Endothelial cell of umbilical vein (primary cell): ENCODE measurements around the gene ATP2B2. TPM values are rescaled to one million over a fixed set of nuclear protein-coding genes. Genes with fewer than 3 reads are reported as not detected.

ENCODE experiments used
- BruUV-seq: library from RNA; stranded (reverse); fragments of 400-500 nt; replicated peaks from 2 replicates; lab custom pipeline; 2021; lab: Mats Ljungman, UMichigan
- CTCF ChIA-PET: fragments of 300-600, 350-600 bp; sonication (Branson Sonifier 250); formaldehyde crosslinking; loops from one replicate; lab custom pipeline; 2021; ENCODE audit warnings: antibody characterized with exemption, inconsistent platforms; lab: Charles Lee
- POLR2A ChIA-PET: fragments of 300-600, 350-600 bp; sonication (Branson Sonifier 250); formaldehyde crosslinking; loops from one replicate; lab custom pipeline; 2021; ENCODE audit warnings: antibody characterized with exemption, inconsistent platforms; lab: Charles Lee
- DNase-seq: peaks from one replicate; pipeline ENCODE4 v3.0.0-alpha.2; 2011; ENCODE audit warnings: low read depth, low spot score
- FAIRE-seq: peaks from 2 replicates; lab custom pipeline; 2011; peaks lifted over from hg19 to GRCh38; lab: Jason Lieb, UNC
- H2AFZ ChIP-seq: 2 replicates; pipeline ENCODE4 v1.6.0; 2012; ENCODE audit warnings: low read depth, low read length, control low read depth, inconsistent platforms
- H3K27ac ChIP-seq: 2 replicates; pipeline ENCODE4 v1.5.1; 2011; ENCODE audit warnings: low read depth, mild to moderate bottlenecking, control low read depth, low read length, moderate library complexity; ENCODE audit not compliant: insufficient read depth
- H3K27me3 ChIP-seq, 2 experiments: 2 replicates each; pipeline versions ENCODE4 v1.6.0 to v1.6.1; 2011; ENCODE audit warnings: low read length in 2 of 2, mixed read lengths in 1 of 2; ENCODE audit not compliant: control insufficient read depth in 2 of 2, insufficient read depth in 2 of 2
- H3K36me3 ChIP-seq, 2 experiments: 2 replicates in 1 of 2; 3 replicates in 1 of 2; pipeline ENCODE4 v1.5.1; 2011; ENCODE audit warnings: low read length in 2 of 2, mild to moderate bottlenecking in 1 of 2, moderate library complexity in 1 of 2; ENCODE audit not compliant: control insufficient read depth in 2 of 2, insufficient read depth in 2 of 2; ENCODE audit errors: extremely low read depth in 1 of 2
- H3K4me1 ChIP-seq: 3 replicates; pipeline ENCODE4 v1.5.1; 2011; ENCODE audit warnings: mild to moderate bottlenecking, low read length; ENCODE audit not compliant: control insufficient read depth, insufficient read depth; ENCODE audit errors: extremely low read depth
- H3K4me2 ChIP-seq: 2 replicates; pipeline ENCODE4 v1.6.1; 2011; ENCODE audit warnings: low read length, control low read depth, mixed read lengths; ENCODE audit not compliant: insufficient read depth
- H3K4me3 ChIP-seq, 3 experiments: fragments of 200-600 bp in 1 of 3; sonication (generic), shearing (Covaris generic) in 1 of 3; replicated peaks in 1 of 3; 2 replicates each; pipeline ENCODE4 v1.5.1; 2011 to 2016; ENCODE audit warnings: control low read depth in 3 of 3, low read length in 3 of 3, mild to moderate bottlenecking in 2 of 3, inconsistent platforms in 1 of 3, low read depth in 1 of 3, moderate library complexity in 1 of 3; ENCODE audit not compliant: insufficient read depth in 1 of 3
- H3K79me2 ChIP-seq: 2 replicates; pipeline ENCODE4 v1.6.0; 2012; ENCODE audit warnings: low read length, inconsistent platforms; ENCODE audit not compliant: control insufficient read depth, insufficient read depth
- H3K9ac ChIP-seq: replicated peaks from 2 replicates; pipeline ENCODE3; 2011; ENCODE audit warnings: low read length, control low read depth; ENCODE audit not compliant: insufficient read depth; ENCODE audit errors: extremely low read depth
- H3K9me1 ChIP-seq: replicated peaks from 3 replicates; pipeline ENCODE4 v1.6.0; 2011; ENCODE audit warnings: mild to moderate bottlenecking, low read length; ENCODE audit not compliant: control insufficient read depth, insufficient read depth; ENCODE audit errors: extremely low read depth
- H3K9me3 ChIP-seq: replicated peaks from 2 replicates; pipeline ENCODE4 v1.5.1; 2012; ENCODE audit warnings: low read length, inconsistent platforms; ENCODE audit not compliant: control insufficient read depth, insufficient read depth
- H4K20me1 ChIP-seq: replicated peaks from 2 replicates; pipeline ENCODE3; 2011; ENCODE audit warnings: mild to moderate bottlenecking, low read length; ENCODE audit not compliant: control insufficient read depth, insufficient read depth; ENCODE audit errors: extremely low read depth
- CTCF ChIP-seq, 2 donors: IDR thresholded peaks; 1 replicate in 1 of 2; 2 replicates in 1 of 2; pipeline ENCODE4 v1.5.1; 2011; ENCODE audit warnings: low read length in 2 of 2, mild to moderate bottlenecking in 2 of 2, moderate library complexity in 2 of 2, control low read depth in 1 of 2, inconsistent platforms in 1 of 2, low read depth in 1 of 2; ENCODE audit not compliant: insufficient read depth in 1 of 2; ENCODE audit errors: extremely low read depth in 1 of 2
- EZH2 ChIP-seq: IDR thresholded peaks from 2 replicates; pipeline ENCODE4 v1.6.1; 2012; ENCODE audit warnings: borderline replicate concordance, low read depth, mild to moderate bottlenecking, moderate library complexity, low read length, inconsistent platforms; ENCODE audit not compliant: severe bottlenecking
- FOS ChIP-seq: IDR thresholded peaks from 2 replicates; pipeline ENCODE4 v1.6.1; 2011; ENCODE audit warnings: mild to moderate bottlenecking, low read length, moderate library complexity, borderline replicate concordance; ENCODE audit not compliant: insufficient read depth
- GATA2 ChIP-seq: IDR thresholded peaks from 2 replicates; pipeline ENCODE4 v1.7.0; 2011; ENCODE audit warnings: low read depth, mild to moderate bottlenecking, moderate library complexity, mixed read lengths, low read length; ENCODE audit not compliant: insufficient read length, insufficient read depth
- JUN ChIP-seq: IDR thresholded peaks from 2 replicates; pipeline ENCODE4 v1.6.1; 2011; ENCODE audit warnings: borderline replicate concordance, low read depth; ENCODE audit not compliant: insufficient read length, insufficient read depth
- MAX ChIP-seq: IDR thresholded peaks from 2 replicates; pipeline ENCODE4 v1.6.1; 2011; ENCODE audit not compliant: insufficient read depth, insufficient read length
- MYC ChIP-seq: IDR thresholded peaks from one replicate; pipeline ENCODE4 v1.6.1; 2011; ENCODE audit warnings: mild to moderate bottlenecking, low read depth, low read length
- POLR2A ChIP-seq: IDR thresholded peaks from 2 replicates; pipeline ENCODE4 v1.6.1; 2012; ENCODE audit warnings: low read depth, mild to moderate bottlenecking, control low read depth, low read length
- POLR2AphosphoS5 ChIP-seq: IDR thresholded peaks from 2 replicates; pipeline ENCODE4 v1.6.1; 2012; ENCODE audit warnings: low read depth, mild to moderate bottlenecking, control low read depth, low read length, moderate library complexity; ENCODE audit not compliant: insufficient read depth
- dilution Hi-C: fragments of 300-500 bp; cut with MboI; formaldehyde crosslinking; loops from one replicate; pipeline ENCODE4 v1.15.0; 2019; ENCODE audit warnings: low sequenced_read_pairs; ENCODE audit not compliant: extremely low pct_ligation_motif_present
- intact Hi-C: fragments of 100-400 bp; cut with micrococcal nuclease; formaldehyde crosslinking; loops from one replicate; pipeline ENCODE4 v1.10.0; 2022
- polyA plus RNA-seq, 4 experiments: library from polyadenylated mRNA; depleted of rRNA in 3 of 4; stranded (reverse) in 3 of 4; unstranded in 1 of 4; fragments of >200 nt; gene quantifications; 2 replicates each; pipeline versions ENCODE4 v1.2.1 to v1.2.3, GENCODE V29; 2011 to 2012; ENCODE audit warnings: missing spikeins in 1 of 4
- total RNA-seq: library from RNA; stranded (reverse); gene quantifications from 2 replicates; pipeline ENCODE4 v1.2.3, GENCODE V29; 2021

The ATP2B2 gene
- total and polyA plus RNA-seq, 2 donors (not counting 3 experiments of a cell fraction or from before 2014, with no cell fraction given): not detected

DNA sequence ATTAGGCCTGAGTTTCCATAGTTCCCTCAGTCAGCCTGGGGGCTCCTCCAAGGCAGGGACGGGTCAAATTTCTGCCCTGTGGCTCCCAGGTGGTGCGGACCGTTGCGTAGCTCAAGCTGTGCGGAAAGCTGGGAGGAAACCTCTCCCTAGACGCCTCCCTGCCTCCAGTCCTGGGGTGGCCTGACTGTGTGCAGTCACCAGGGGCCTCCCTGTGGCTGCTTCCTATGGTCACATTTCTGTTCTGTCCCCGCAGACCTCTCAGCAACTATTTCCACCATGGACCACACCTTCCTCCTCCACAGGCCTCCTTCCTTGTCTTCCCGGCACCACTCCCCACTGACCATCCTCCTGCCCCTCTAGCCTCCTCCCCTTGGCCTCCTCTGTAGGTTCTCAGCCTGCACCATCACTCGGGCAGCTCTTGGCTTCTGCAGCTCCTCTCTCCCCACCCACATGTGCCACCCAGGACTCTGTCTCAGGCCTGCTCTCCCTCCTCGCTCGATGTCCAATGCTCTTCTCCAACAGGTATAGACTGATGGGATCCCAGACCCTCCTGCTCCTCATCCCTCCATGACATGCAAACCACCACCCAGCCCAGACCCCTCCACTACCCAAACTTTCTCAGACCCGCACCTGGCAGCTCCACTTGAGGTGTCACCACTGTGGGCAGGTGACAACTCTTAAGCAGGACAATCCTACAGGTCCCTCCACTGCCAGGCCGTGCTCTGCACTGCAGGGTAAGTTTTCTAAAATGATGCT lies 157.6 kb downstream of the ATP2B2 start:
- DNase-seq (no peak), FAIRE-seq (no peak)
- Histone ChIP-seq H3K27ac (no peak overlapping the region), H3K9ac (no peak overlapping the region), H3K9me1 (no peaks in the 10 kb centered on the region), H2AFZ (no peak overlapping the region), H3K4me3 (no peak overlapping the region), H3K36me3 (no peaks in the 10 kb centered on the region), H3K79me2 (no peaks in the 10 kb centered on the region), H3K4me2 (no peak overlapping the region), H4K20me1 (no peaks in the 10 kb centered on the region), H3K27me3 (no peaks in the 10 kb centered on the region), H3K9me3 (no peaks in the 10 kb centered on the region), H3K4me1 (peaks cover 2% of the 10 kb centered on the region)
- ChIA-PET CTCF (interaction anchor here (2.2 kb wide), 1 partner anchor 391 kb away, joined by 8 read pairs; no protein-coding TSS in a partner anchor), POLR2A (no interaction called here)
- no TSS peak for BruUV-seq
- intact Hi-C loops: no loop called here
- dilution Hi-C loops: no loop called here
- no peak for TF ChIP-seq POLR2AphosphoS5
- no peak for TF ChIP-seq EZH2
- no peak for TF ChIP-seq MYC
- no peak for TF ChIP-seq GATA2
- no peak for TF ChIP-seq CTCF (IDR thresholded peaks at IDR 0.05; ENCODE audit: extremely low read depth in 1 of 2, insufficient read depth in 1 of 2, low read depth in 1 of 2, low read length in 2 of 2)
- TF ChIP-seq POLR2A: no peak
- TF ChIP-seq MAX: no peak
- TF ChIP-seq JUN: no peak
- TF ChIP-seq FOS: no peak
